Activated CD8-positive, alpha-beta T cell treated with anti-CD3 and anti-CD28 coated beads, Interleukin-2, amount 10 ng/mL, durations not matched to agents 7 days and 5 days (primary cell): Measurements from ENCODE around the gene TRAFD1. TPM values are rescaled to one million over a fixed set of nuclear protein-coding genes. Genes with fewer than 3 reads are reported as not detected.
A peak's percentile ranks its signal among the peaks of the same experiment; 100 is the strongest.

Experiments
- ATAC-seq: fragments of 150-1000 bp; cut with Tn5 transposase; one replicate; pipeline ENCODE4 v1.10.0; 2021; ENCODE audit warnings: moderate library complexity
- CTCF ChIA-PET: fragments of 350-600 bp; sonication (Branson Sonifier 250); formaldehyde crosslinking; loops from one replicate; lab custom pipeline; 2021; ENCODE audit warnings: antibody characterized with exemption; lab: Charles Lee
- POLR2A ChIA-PET: fragments of 350-600 bp; sonication (Branson Sonifier 250); formaldehyde crosslinking; loops from one replicate; lab custom pipeline; 2021; ENCODE audit warnings: antibody characterized with exemption; lab: Charles Lee
- DNase-seq: peaks from one replicate; pipeline ENCODE4 v3.0.0-alpha.2; 2020
- H3K27ac Mint-ChIP-seq: one replicate; pipeline ENCODE4 v1.8.0; 2021; ENCODE audit warnings: mild to moderate bottlenecking, mixed read lengths
- H3K27me3 Mint-ChIP-seq: one replicate; pipeline ENCODE4 v1.8.0; 2021; ENCODE audit warnings: low read depth, mixed read lengths
- H3K36me3 Mint-ChIP-seq: one replicate; pipeline ENCODE4 v1.8.0; 2021; ENCODE audit warnings: low read depth, mixed read lengths
- H3K4me1 Mint-ChIP-seq: one replicate; pipeline ENCODE4 v1.8.0; 2021; ENCODE audit warnings: low read depth, mixed read lengths
- H3K4me3 Mint-ChIP-seq: one replicate; pipeline ENCODE4 v1.8.0; 2021; ENCODE audit warnings: mild to moderate bottlenecking, mixed read lengths
- H3K9me3 Mint-ChIP-seq: one replicate; pipeline ENCODE4 v1.8.0; 2022; ENCODE audit warnings: mixed read lengths; ENCODE audit not compliant: insufficient read depth
- total RNA-seq, 2 experiments: library from RNA; stranded (reverse); gene quantifications; one replicate each; pipeline ENCODE4 v1.2.3, GENCODE V29; 2021

Gene TRAFD1
- total RNA-seq, 2 experiments from 2014 or later, result 54.6 to 55.9 TPM

- POLR2A ChIA-PET, result no interaction called here
- Mint-ChIP-seq H3K36me3 (peaks cover 7% of the 10 kb centered on the region), H3K9me3 (no peaks in the 10 kb centered on the region), H3K27me3 (no peaks in the 10 kb centered on the region), H3K4me1 (peaks cover 6% of the 10 kb centered on the region), H3K27ac (no peak overlapping the region), H3K4me3 (no peak overlapping the region)
- CTCF ChIA-PET, result no interaction called here
- no peak for ATAC-seq
- no peak for DNase-seq
Measured at GRCh38 chr12:112168561-112168971, 43.2 kb downstream of the TRAFD1 start.

GRCh38 chr12:112169161-112169872 is 44.0 kb downstream of the TRAFD1 start:
- no peaks in the 10 kb centered on the region for H3K27me3 Mint-ChIP-seq
- peak overlapping the region; percentile 69 for H3K27ac Mint-ChIP-seq
- no peak for ATAC-seq

GRCh38 chr12:112169966-112170365 is 44.6 kb downstream of the TRAFD1 start:
- ATAC-seq (no peak), DNase-seq (no peak)
- Mint-ChIP-seq H3K27me3 (no peaks in the 10 kb centered on the region), H3K9me3 (no peaks in the 10 kb centered on the region), H3K4me1 (peaks cover 6% of the 10 kb centered on the region), H3K4me3 (no peak overlapping the region), H3K36me3 (peaks cover 11% of the 10 kb centered on the region), H3K27ac (peak overlapping the region; percentile 69)
- POLR2A ChIA-PET, result no interaction called here
- CTCF ChIA-PET, result interaction anchor here (1.1 to 1.6 kb wide), 2 partner anchors 26 to 39 kb away, joined by 3 read pairs; no protein-coding TSS in a partner anchor

More at GRCh38 chr12:112169161-112169872, 44.0 kb downstream of the TRAFD1 start:
- no peak overlapping the region for H3K4me3 Mint-ChIP-seq
- DNase-seq, result no peak
- CTCF ChIA-PET, result interaction anchor here (0.7 to 1.6 kb wide), 3 partner anchors 11 to 39 kb away, joined by 3 read pairs; no protein-coding TSS in a partner anchor
- H3K4me1 Mint-ChIP-seq, result peaks cover 6% of the 10 kb centered on the region
- H3K9me3 Mint-ChIP-seq, result no peaks in the 10 kb centered on the region
- H3K36me3 Mint-ChIP-seq, result peaks cover 7% of the 10 kb centered on the region
- POLR2A ChIA-PET, result no interaction called here

GRCh38 chr12:112170376-112170775 is 45.0 kb downstream of the TRAFD1 start:
- DNase-seq (peak; percentile 55), ATAC-seq (peak; percentile 62)
- Mint-ChIP-seq H3K9me3 (no peaks in the 10 kb centered on the region), H3K27me3 (no peaks in the 10 kb centered on the region), H3K4me1 (peaks cover 6% of the 10 kb centered on the region), H3K36me3 (peaks cover 15% of the 10 kb centered on the region), H3K27ac (peak overlapping the region; percentile 69), H3K4me3 (no peak overlapping the region)
- ChIA-PET POLR2A (no interaction called here), CTCF (interaction anchor here (1.6 kb wide), 1 partner anchor 26 kb away, joined by 3 read pairs; no protein-coding TSS in a partner anchor)

- CTCF ChIA-PET, result interaction anchor here (1.6 kb wide), 1 partner anchor 25 kb away, joined by 3 read pairs; no protein-coding TSS in a partner anchor
- no peaks in the 10 kb centered on the region for H3K27me3 Mint-ChIP-seq
- H3K4me1 Mint-ChIP-seq, result peaks cover 6% of the 10 kb centered on the region
- no peaks in the 10 kb centered on the region for H3K9me3 Mint-ChIP-seq
- DNase-seq (no peak), ATAC-seq (no peak)
- H3K36me3 Mint-ChIP-seq, result peaks cover 21% of the 10 kb centered on the region
- POLR2A ChIA-PET, result no interaction called here
- H3K4me3 Mint-ChIP-seq, result no peak overlapping the region
- peak overlapping the region; percentile 30 for H3K27ac Mint-ChIP-seq
Measured at GRCh38 chr12:112170971-112171596, 45.7 kb downstream of the TRAFD1 start.

- Mint-ChIP-seq H3K36me3 (peaks cover 26% of the 10 kb centered on the region), H3K9me3 (no peaks in the 10 kb centered on the region), H3K4me1 (peaks cover 6% of the 10 kb centered on the region), H3K27ac (no peak overlapping the region), H3K4me3 (no peak overlapping the region), H3K27me3 (no peaks in the 10 kb centered on the region)
- ATAC-seq (no peak), DNase-seq (no peak)
- CTCF ChIA-PET, result interaction anchor here (0.8 kb wide), 1 partner anchor 25 kb away, joined by 3 read pairs; no protein-coding TSS in a partner anchor
- POLR2A ChIA-PET, result interaction anchor here (0.8 kb wide), 1 partner anchor 9 kb away, joined by 3 read pairs; no protein-coding TSS in a partner anchor
Measured at GRCh38 chr12:112172556-112173324, 47.4 kb downstream of the TRAFD1 start.

- H3K9me3 Mint-ChIP-seq, result no peaks in the 10 kb centered on the region
- H3K27ac Mint-ChIP-seq, result no peak overlapping the region
- CTCF ChIA-PET, result no interaction called here
Measured at GRCh38 chr12:112175361-112176155, 50.2 kb downstream of the TRAFD1 start.

GRCh38 chr12:112176321-112177010 is 51.1 kb downstream of the TRAFD1 start:
- Mint-ChIP-seq H3K27me3 (no peaks in the 10 kb centered on the region), H3K4me3 (no peak overlapping the region), H3K9me3 (no peaks in the 10 kb centered on the region), H3K27ac (no peak overlapping the region), H3K36me3 (peaks cover 34% of the 10 kb centered on the region), H3K4me1 (no peaks in the 10 kb centered on the region)
- DNase-seq, result no peak
- CTCF ChIA-PET, result interaction anchor here (1.5 kb wide), 1 partner anchor 22 kb away, joined by 3 read pairs; no protein-coding TSS in a partner anchor
- ATAC-seq, result no peak
- POLR2A ChIA-PET, result no interaction called here

More at GRCh38 chr12:112175361-112176155, 50.2 kb downstream of the TRAFD1 start:
- Mint-ChIP-seq H3K27me3 (no peaks in the 10 kb centered on the region), H3K4me1 (peaks cover under 1% of the 10 kb centered on the region), H3K4me3 (no peak overlapping the region), H3K36me3 (peaks cover 33% of the 10 kb centered on the region)
- ATAC-seq, result no peak
- no peak for DNase-seq
- POLR2A ChIA-PET, result no interaction called here

- DNase-seq, result no peak
- no peaks in the 10 kb centered on the region for H3K27me3 Mint-ChIP-seq
- no peaks in the 10 kb centered on the region for H3K9me3 Mint-ChIP-seq
- POLR2A ChIA-PET, result no interaction called here
- no peak overlapping the region for H3K4me3 Mint-ChIP-seq
- H3K36me3 Mint-ChIP-seq, result peaks cover 35% of the 10 kb centered on the region
- ATAC-seq, result no peak
- CTCF ChIA-PET, result no interaction called here
- H3K27ac Mint-ChIP-seq, result no peak overlapping the region
- H3K4me1 Mint-ChIP-seq, result peaks cover 7% of the 10 kb centered on the region
Measured at GRCh38 chr12:112178796-112179195, 53.4 kb downstream of the TRAFD1 start.

- no peak overlapping the region for H3K4me3 Mint-ChIP-seq
- H3K9me3 Mint-ChIP-seq, result no peaks in the 10 kb centered on the region
- ATAC-seq (no peak), DNase-seq (no peak)
- no peak overlapping the region for H3K27ac Mint-ChIP-seq
- ChIA-PET POLR2A (no interaction called here), CTCF (no interaction called here)
- H3K4me1 Mint-ChIP-seq, result peaks cover 9% of the 10 kb centered on the region
- no peaks in the 10 kb centered on the region for H3K27me3 Mint-ChIP-seq
- H3K36me3 Mint-ChIP-seq, result peaks cover 35% of the 10 kb centered on the region
Measured at GRCh38 chr12:112179341-112179740, 54.0 kb downstream of the TRAFD1 start.
